Calu3 (cell line): ENCODE measurements around the gene EGFR. TPM values are rescaled to one million over a fixed set of nuclear protein-coding genes. Genes with fewer than 3 reads are reported as not detected.

Experiments
- BruUV-seq: library from RNA; stranded (reverse); fragments of 400-500 nt; replicated peaks from 2 replicates; lab custom pipeline; 2021; lab: Mats Ljungman, UMichigan
- CTCF ChIA-PET: fragments of 300-600 bp; sonication (Branson Sonifier 250); formaldehyde crosslinking; loops from one replicate; lab custom pipeline; 2022; ENCODE audit warnings: antibody characterized with exemption; lab: Charles Lee
- DNase-seq: peaks from one replicate; pipeline ENCODE4 v3.0.0; 2022
- H3K27ac Mint-ChIP-seq: one replicate; pipeline ENCODE4 v1.8.0; 2022; ENCODE audit warnings: mixed read lengths; ENCODE audit not compliant: unreplicated experiment
- H3K27me3 Mint-ChIP-seq: one replicate; pipeline ENCODE4 v1.8.0; 2022; ENCODE audit warnings: mixed read lengths; ENCODE audit not compliant: unreplicated experiment
- H3K36me3 Mint-ChIP-seq: one replicate; pipeline ENCODE4 v1.8.0; 2022; ENCODE audit warnings: mild to moderate bottlenecking, moderate library complexity, mixed read lengths; ENCODE audit not compliant: insufficient read depth, unreplicated experiment
- H3K4me1 Mint-ChIP-seq: one replicate; pipeline ENCODE4 v1.8.0; 2022; ENCODE audit warnings: mild to moderate bottlenecking, low read depth, mixed read lengths; ENCODE audit not compliant: unreplicated experiment
- H3K4me3 Mint-ChIP-seq: one replicate; pipeline ENCODE4 v1.8.0; 2022; ENCODE audit warnings: mild to moderate bottlenecking, low read depth, moderate library complexity, mixed read lengths; ENCODE audit not compliant: unreplicated experiment
- H3K9me3 Mint-ChIP-seq: one replicate; pipeline ENCODE4 v1.8.0; 2022; ENCODE audit warnings: low read depth, mixed read lengths; ENCODE audit not compliant: unreplicated experiment
- CTCF ChIP-seq: fragments of 200-600 bp; IDR thresholded peaks from one replicate; pipeline ENCODE4 v1.8.0; 2022; ENCODE audit warnings: antibody characterized with exemption; ENCODE audit not compliant: unreplicated experiment
- intact Hi-C: fragments of 100-400 bp; cut with micrococcal nuclease; formaldehyde crosslinking; loops from one replicate; pipeline ENCODE4 v1.10.0; 2022; ENCODE audit not compliant: unreplicated experiment
- total RNA-seq: library from RNA; stranded (reverse); gene quantifications from 2 replicates; pipeline ENCODE4 v1.2.3, GENCODE V29; 2022

EGFR gene
- total RNA-seq, 1 experiment from 2014 or later: 87.4 TPM

DNA sequence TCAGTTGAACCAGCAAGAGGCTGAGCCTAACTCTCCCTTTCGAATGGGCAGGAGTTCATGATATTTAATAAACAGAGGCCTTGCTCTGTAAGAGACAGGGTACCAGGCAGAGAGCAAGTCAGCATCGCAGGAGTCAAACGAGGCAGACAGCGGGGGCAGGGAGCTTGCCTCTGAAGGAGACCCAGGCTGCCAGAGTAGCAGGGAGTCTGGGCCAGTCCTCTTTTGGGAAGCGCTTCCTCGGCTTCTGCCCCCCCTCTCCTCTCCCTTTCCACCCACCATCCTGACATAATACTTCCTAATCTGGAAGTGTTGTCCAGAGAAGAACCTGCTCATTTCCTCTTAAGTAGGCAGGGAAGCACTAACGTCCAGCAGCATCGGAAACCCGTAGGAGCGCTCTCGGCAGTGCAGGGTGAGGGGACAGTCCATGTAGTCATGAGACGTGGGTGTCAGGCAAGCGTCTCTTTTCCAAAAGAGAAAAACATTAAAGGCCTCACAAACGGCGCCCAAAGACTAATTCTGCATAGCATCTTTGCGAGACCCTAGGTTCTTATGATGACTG, 171.1 kb downstream of the EGFR start:
- no peaks in the 10 kb centered on the region for H3K27me3 Mint-ChIP-seq
- TF ChIP-seq CTCF: no peak
- BruUV-seq: no TSS peak
- no peak overlapping the region for H3K27ac Mint-ChIP-seq
- H3K36me3 Mint-ChIP-seq: peaks cover 29% of the 10 kb centered on the region
- H3K4me1 Mint-ChIP-seq: peaks cover 8% of the 10 kb centered on the region
- no peak overlapping the region for H3K4me3 Mint-ChIP-seq
- intact Hi-C loops: no loop called here
- CTCF ChIA-PET: no interaction called here
- DNase-seq: no peak
- no peaks in the 10 kb centered on the region for H3K9me3 Mint-ChIP-seq

DNA sequence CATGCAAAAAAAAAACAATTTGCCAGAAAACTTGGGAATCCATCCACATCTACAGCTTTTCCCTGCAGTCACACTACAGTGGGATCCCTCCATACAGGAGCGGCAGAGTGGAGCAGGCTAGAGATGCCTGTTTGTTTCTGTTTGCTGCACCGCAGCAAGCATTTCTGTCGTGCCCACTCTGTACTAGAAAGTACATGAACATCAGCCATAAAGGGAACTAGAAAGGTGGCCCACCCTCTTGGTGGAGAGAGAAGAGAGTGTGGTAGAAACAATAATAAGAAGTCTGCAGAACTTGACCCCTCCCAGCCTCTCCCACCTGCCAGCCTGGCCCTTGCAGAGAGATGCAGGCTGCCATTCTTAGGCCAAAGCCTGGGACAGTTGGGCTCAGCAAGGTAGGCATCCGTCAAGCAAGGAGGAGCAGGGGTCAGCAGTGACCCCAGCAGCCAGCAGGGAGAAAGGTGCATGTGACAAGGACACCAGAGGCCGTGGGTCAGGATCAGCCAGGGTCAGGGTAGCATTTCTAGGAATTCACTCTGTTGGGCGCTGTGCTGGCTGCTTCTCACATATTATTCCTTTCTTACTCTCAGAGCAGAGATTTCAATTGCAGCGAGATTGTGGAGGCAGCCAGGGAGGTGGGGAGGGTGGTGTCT, 171.8 kb downstream of the EGFR start:
- CTCF ChIA-PET: no interaction called here
- no TSS peak for BruUV-seq
- TF ChIP-seq CTCF: no peak

DNA sequence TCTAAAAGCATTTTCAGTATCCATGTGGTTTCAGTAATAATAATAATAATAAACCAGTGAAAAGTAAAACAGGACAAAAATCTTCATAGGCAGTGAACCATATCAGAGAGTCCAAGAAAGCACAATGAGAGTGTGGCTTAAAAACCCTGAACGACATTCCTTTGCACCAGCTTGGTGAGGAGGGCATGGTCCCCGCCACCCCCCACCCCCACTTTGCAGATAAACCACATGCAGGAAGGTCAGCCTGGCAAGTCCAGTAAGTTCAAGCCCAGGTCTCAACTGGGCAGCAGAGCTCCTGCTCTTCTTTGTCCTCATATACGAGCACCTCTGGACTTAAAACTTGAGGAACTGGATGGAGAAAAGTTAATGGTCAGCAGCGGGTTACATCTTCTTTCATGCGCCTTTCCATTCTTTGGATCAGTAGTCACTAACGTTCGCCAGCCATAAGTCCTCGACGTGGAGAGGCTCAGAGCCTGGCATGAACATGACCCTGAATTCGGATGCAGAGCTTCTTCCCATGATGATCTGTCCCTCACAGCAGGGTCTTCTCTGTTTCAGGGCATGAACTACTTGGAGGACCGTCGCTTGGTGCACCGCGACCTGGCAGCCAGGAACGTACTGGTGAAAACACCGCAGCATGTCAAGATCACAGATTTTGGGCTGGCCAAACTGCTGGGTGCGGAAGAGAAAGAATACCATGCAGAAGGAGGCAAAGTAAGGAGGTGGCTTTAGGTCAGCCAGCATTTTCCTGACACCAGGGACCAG, 172.5 kb downstream of the EGFR start:
- H3K27ac Mint-ChIP-seq: no peak overlapping the region
- no TSS peak for BruUV-seq
- H3K36me3 Mint-ChIP-seq: peaks cover 29% of the 10 kb centered on the region
- TF ChIP-seq CTCF: no peak
- CTCF ChIA-PET: no interaction called here
- H3K9me3 Mint-ChIP-seq: no peaks in the 10 kb centered on the region
- H3K4me1 Mint-ChIP-seq: no peaks in the 10 kb centered on the region
- H3K27me3 Mint-ChIP-seq: no peaks in the 10 kb centered on the region
- intact Hi-C loops: no loop called here
- no peak overlapping the region for H3K4me3 Mint-ChIP-seq
- no peak for DNase-seq

More for the DNA sequence above, 171.8 kb downstream of the EGFR start:
- Mint-ChIP-seq H3K27me3 (no peaks in the 10 kb centered on the region), H3K4me3 (no peak overlapping the region), H3K36me3 (peaks cover 29% of the 10 kb centered on the region), H3K27ac (no peak overlapping the region), H3K4me1 (peaks cover 5% of the 10 kb centered on the region), H3K9me3 (no peaks in the 10 kb centered on the region)
- no peak for DNase-seq
- intact Hi-C loops: no loop called here

DNA sequence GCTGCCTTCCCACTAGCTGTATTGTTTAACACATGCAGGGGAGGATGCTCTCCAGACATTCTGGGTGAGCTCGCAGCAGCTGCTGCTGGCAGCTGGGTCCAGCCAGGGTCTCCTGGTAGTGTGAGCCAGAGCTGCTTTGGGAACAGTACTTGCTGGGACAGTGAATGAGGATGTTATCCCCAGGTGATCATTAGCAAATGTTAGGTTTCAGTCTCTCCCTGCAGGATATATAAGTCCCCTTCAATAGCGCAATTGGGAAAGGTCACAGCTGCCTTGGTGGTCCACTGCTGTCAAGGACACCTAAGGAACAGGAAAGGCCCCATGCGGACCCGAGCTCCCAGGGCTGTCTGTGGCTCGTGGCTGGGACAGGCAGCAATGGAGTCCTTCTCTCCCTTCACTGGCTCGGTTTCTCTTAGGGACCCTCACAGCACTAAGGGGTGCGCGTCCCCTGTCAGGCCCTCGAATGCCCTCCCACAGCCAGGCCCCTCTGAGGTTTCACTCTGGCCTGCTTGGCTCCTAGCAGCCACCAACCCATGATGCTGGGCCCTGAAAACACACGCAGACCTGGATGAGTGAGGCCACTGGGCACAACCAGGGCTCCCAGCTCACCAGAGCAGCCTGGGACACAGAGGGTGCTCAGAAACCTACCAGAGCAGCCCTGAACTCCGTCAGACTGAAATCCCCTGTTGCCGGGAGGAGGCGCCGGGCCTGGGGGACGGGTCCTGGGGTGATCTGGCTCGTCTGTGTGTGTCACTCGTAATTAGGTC, 173.3 kb downstream of the EGFR start:
- Mint-ChIP-seq H3K36me3 (peaks cover 29% of the 10 kb centered on the region), H3K4me3 (no peak overlapping the region), H3K27me3 (no peaks in the 10 kb centered on the region), H3K27ac (no peak overlapping the region), H3K4me1 (no peaks in the 10 kb centered on the region), H3K9me3 (no peaks in the 10 kb centered on the region)
- no TSS peak for BruUV-seq
- CTCF ChIA-PET: no interaction called here
- TF ChIP-seq CTCF: no peak
- intact Hi-C loops: no loop called here
- no peak for DNase-seq
